GM21619 (cell line): Measurements from ENCODE around the gene MAGEC3.

Experiments
- ATAC-seq: cut with Tn5 transposase; IDR thresholded peaks from one replicate; pipeline ENCODE4 v1.9.1; 2021; ENCODE audit not compliant: unreplicated experiment

MAGEC3 gene

GRCh38 chrX:141945426-141945825, 107.3 kb downstream of the MAGEC3 start:
- ATAC-seq, result no peak

- no peak for ATAC-seq
Observed at GRCh38 chrX:141947350-141947749, 109.2 kb downstream of the MAGEC3 start.
